HEK293 (cell line): ENCODE results near the gene GMDS.

Experiments
- EGR2 ChIP-seq: fragments of 450-650 bp; formaldehyde crosslinking; IDR thresholded peaks from 2 replicates; pipeline ENCODE4 v1.5.1; 2016; ENCODE audit warnings: low read depth, missing biosample characterization, missing genetic modification characterization
- FEZF1 ChIP-seq: fragments of 450-650 bp; formaldehyde crosslinking; IDR thresholded peaks from 2 replicates; pipeline ENCODE4 v1.5.1; 2016; ENCODE audit warnings: missing biosample characterization, missing genetic modification characterization
- PRDM6 ChIP-seq: fragments of 450-650 bp; formaldehyde crosslinking; IDR thresholded peaks from 2 replicates; pipeline ENCODE4 v1.5.1; 2017; ENCODE audit warnings: missing biosample characterization, missing genetic modification characterization
- REPIN1 ChIP-seq: fragments of 450-650 bp; formaldehyde crosslinking; IDR thresholded peaks from 2 replicates; pipeline ENCODE4 v1.5.1; 2017; ENCODE audit warnings: missing biosample characterization, missing genetic modification characterization, low read depth
- SCRT2 ChIP-seq: fragments of 450-650 bp; formaldehyde crosslinking; IDR thresholded peaks from 2 replicates; pipeline ENCODE4 v1.5.1; 2016; ENCODE audit warnings: missing biosample characterization, missing genetic modification characterization
- TSHZ1 ChIP-seq: fragments of 450-650 bp; formaldehyde crosslinking; IDR thresholded peaks from 2 replicates; pipeline ENCODE4 v1.5.1; 2016; ENCODE audit warnings: missing biosample characterization, missing genetic modification characterization, borderline replicate concordance
- ZBTB21 ChIP-seq: fragments of 450-650 bp; formaldehyde crosslinking; IDR thresholded peaks from 2 replicates; pipeline ENCODE4 v1.5.1; 2017; ENCODE audit warnings: missing biosample characterization, missing genetic modification characterization
- ZFP41 ChIP-seq: fragments of 450-650 bp; formaldehyde crosslinking; IDR thresholded peaks from 2 replicates; pipeline ENCODE4 v1.5.1; 2016; ENCODE audit warnings: missing biosample characterization, missing genetic modification characterization, borderline replicate concordance
- ZNF132 ChIP-seq: fragments of 450-650 bp; formaldehyde crosslinking; IDR thresholded peaks from 2 replicates; pipeline ENCODE4 v1.5.1; 2017; ENCODE audit warnings: missing biosample characterization, missing genetic modification characterization, borderline replicate concordance
- ZNF133 ChIP-seq: fragments of 450-650 bp; formaldehyde crosslinking; IDR thresholded peaks from 2 replicates; pipeline ENCODE4 v1.5.1; 2016; ENCODE audit warnings: missing biosample characterization, missing genetic modification characterization
- ZNF155 ChIP-seq: fragments of 450-650 bp; formaldehyde crosslinking; IDR thresholded peaks from 2 replicates; pipeline ENCODE4 v1.5.1; 2016; ENCODE audit warnings: missing biosample characterization, missing genetic modification characterization
- ZNF37A ChIP-seq: fragments of 450-650 bp; IDR thresholded peaks from 2 replicates; pipeline ENCODE4 v1.5.1; 2018; ENCODE audit warnings: missing biosample characterization, missing genetic modification characterization
- ZNF416 ChIP-seq: fragments of 450-650 bp; formaldehyde crosslinking; IDR thresholded peaks from 2 replicates; pipeline ENCODE4 v1.5.1; 2016; ENCODE audit warnings: missing biosample characterization, missing genetic modification characterization
- ZNF433 ChIP-seq: fragments of 450-650 bp; formaldehyde crosslinking; IDR thresholded peaks from 2 replicates; pipeline ENCODE4 v1.5.1; 2016; ENCODE audit warnings: missing biosample characterization, missing genetic modification characterization, low read depth
- ZNF48 ChIP-seq: fragments of 450-650 bp; formaldehyde crosslinking; IDR thresholded peaks from 2 replicates; pipeline ENCODE4 v1.5.1; 2016; ENCODE audit warnings: missing biosample characterization, missing genetic modification characterization
- ZNF623 ChIP-seq: fragments of 450-650 bp; formaldehyde crosslinking; IDR thresholded peaks from 2 replicates; pipeline ENCODE4 v1.5.1; 2016; ENCODE audit warnings: missing biosample characterization, missing genetic modification characterization
- ZNF692 ChIP-seq: fragments of 450-650 bp; formaldehyde crosslinking; IDR thresholded peaks from 2 replicates; pipeline ENCODE4 v1.5.1; 2016; ENCODE audit warnings: missing biosample characterization, missing genetic modification characterization
- ZSCAN23 ChIP-seq: fragments of 450-650 bp; formaldehyde crosslinking; IDR thresholded peaks from 2 replicates; pipeline ENCODE4 v1.5.1; 2016; ENCODE audit warnings: missing biosample characterization, missing genetic modification characterization
- TF ChIP-seq, protein P1 (sequence below): fragments of 450-650 bp; formaldehyde crosslinking; IDR thresholded peaks from 2 replicates; pipeline ENCODE4 v1.5.1; 2016; ENCODE audit warnings: missing biosample characterization, missing genetic modification characterization, borderline replicate concordance

The GMDS gene

GRCh38 chr6:1630771-1631217 lies 614.6 kb downstream of the GMDS start (continued):
- TF ChIP-seq TSHZ1 (peak; percentile 98; the same call in 1 of the 2 replicates), ZNF623 (tag by site-specific recombination) (no peak), ZNF48 (no peak), ZFP41 (no peak), ZBTB21 (tag by site-specific recombination) (peak; percentile 93), REPIN1 (tag by site-specific recombination) (no peak), ZNF133 (no peak), ZNF416 (tag by site-specific recombination) (no peak), PRDM6 (tag by site-specific recombination) (peak; percentile 60), EGR2 (tag by site-specific recombination) (peak; percentile 78), SCRT2 (tag by site-specific recombination) (no peak), ZNF433 (tag by site-specific recombination) (no peak), ZNF132 (no peak), ZSCAN23 (peak; percentile 90), ZNF37A (tag by site-specific recombination) (no peak), ZNF692 (tag by site-specific recombination) (peak; percentile 78), FEZF1 (tag by site-specific recombination) (peak; percentile 99), ZNF155 (no peak)
- TF ChIP-seq, protein P1, sequence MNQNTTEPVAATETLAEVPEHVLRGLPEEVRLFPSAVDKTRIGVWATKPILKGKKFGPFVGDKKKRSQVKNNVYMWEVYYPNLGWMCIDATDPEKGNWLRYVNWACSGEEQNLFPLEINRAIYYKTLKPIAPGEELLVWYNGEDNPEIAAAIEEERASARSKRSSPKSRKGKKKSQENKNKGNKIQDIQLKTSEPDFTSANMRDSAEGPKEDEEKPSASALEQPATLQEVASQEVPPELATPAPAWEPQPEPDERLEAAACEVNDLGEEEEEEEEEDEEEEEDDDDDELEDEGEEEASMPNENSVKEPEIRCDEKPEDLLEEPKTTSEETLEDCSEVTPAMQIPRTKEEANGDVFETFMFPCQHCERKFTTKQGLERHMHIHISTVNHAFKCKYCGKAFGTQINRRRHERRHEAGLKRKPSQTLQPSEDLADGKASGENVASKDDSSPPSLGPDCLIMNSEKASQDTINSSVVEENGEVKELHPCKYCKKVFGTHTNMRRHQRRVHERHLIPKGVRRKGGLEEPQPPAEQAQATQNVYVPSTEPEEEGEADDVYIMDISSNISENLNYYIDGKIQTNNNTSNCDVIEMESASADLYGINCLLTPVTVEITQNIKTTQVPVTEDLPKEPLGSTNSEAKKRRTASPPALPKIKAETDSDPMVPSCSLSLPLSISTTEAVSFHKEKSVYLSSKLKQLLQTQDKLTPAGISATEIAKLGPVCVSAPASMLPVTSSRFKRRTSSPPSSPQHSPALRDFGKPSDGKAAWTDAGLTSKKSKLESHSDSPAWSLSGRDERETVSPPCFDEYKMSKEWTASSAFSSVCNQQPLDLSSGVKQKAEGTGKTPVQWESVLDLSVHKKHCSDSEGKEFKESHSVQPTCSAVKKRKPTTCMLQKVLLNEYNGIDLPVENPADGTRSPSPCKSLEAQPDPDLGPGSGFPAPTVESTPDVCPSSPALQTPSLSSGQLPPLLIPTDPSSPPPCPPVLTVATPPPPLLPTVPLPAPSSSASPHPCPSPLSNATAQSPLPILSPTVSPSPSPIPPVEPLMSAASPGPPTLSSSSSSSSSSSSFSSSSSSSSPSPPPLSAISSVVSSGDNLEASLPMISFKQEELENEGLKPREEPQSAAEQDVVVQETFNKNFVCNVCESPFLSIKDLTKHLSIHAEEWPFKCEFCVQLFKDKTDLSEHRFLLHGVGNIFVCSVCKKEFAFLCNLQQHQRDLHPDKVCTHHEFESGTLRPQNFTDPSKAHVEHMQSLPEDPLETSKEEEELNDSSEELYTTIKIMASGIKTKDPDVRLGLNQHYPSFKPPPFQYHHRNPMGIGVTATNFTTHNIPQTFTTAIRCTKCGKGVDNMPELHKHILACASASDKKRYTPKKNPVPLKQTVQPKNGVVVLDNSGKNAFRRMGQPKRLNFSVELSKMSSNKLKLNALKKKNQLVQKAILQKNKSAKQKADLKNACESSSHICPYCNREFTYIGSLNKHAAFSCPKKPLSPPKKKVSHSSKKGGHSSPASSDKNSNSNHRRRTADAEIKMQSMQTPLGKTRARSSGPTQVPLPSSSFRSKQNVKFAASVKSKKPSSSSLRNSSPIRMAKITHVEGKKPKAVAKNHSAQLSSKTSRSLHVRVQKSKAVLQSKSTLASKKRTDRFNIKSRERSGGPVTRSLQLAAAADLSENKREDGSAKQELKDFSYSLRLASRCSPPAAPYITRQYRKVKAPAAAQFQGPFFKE: no peak
